Measurements from ENCODE around the gene SP8.

The SP8 gene

GRCh38 chr7:20793694-20794394 lies 7.2 kb upstream of the SP8 start:
- no peak for FAIRE-seq

DNA sequence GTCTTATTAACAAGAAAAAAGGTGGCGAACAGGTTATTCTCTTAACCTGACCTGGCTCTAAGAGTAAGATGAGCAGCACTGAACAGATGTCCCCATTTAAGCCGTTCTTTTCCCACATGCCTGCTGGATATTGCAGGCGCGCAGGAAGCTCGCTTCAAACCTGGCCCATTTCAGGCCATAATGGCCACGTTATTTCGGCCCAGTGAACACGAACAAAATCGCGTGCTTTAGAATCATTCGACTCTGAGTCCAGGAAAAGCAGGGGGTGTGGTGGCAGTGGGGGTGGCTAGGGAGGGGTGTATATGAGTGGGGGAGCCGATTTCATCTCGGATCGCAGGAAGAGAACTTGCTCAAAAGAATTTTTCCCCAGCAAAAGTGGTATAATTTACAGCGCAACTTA lies 6.6 kb upstream of the SP8 start:
- FAIRE-seq, result no peak

DNA sequence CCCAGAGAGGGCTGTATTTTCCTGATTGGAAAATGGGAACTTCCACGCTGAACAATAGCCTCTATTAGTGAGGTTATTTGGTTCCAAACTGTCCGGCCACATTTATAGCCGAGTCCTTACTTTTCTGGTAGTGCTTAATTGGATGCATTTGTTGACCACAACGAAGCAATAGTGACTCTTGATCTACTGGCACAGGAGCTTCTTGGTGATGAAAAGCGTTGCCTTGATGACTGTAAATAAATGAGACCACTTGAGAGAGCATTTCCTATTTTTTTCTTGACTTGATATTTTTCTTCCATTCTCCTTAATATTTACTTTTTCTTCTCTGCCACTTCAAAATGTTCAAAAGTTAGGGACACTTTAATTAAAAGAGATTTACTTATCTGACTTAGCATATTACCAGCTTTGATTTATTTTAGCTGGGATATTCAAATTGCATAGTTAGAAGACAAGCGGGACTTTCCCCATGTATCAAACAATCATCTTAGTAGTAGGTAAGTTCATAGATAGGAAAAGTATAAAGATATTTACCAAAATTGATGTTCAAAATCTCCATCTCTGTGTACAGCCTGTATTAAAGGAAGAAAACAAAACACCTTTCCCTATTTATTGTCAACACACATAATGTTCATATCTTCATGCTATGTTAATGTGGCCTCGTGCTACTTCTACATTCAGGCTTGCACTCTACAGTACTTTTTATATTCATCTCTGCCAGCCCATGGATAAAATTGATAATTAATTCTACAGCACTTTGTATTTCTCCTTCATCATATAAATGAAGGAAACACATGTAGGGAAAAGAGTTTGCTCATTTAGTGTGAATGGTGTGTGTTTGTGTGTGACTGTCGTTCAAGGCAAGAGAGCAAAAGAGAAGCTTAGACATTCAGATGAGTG lies 5.1 kb upstream of the SP8 start:
- no peak for FAIRE-seq

- FAIRE-seq, result no peak
These were observed 3.7 kb upstream of the SP8 start for GRCh38 chr7:20790375-20790774.

DNA sequence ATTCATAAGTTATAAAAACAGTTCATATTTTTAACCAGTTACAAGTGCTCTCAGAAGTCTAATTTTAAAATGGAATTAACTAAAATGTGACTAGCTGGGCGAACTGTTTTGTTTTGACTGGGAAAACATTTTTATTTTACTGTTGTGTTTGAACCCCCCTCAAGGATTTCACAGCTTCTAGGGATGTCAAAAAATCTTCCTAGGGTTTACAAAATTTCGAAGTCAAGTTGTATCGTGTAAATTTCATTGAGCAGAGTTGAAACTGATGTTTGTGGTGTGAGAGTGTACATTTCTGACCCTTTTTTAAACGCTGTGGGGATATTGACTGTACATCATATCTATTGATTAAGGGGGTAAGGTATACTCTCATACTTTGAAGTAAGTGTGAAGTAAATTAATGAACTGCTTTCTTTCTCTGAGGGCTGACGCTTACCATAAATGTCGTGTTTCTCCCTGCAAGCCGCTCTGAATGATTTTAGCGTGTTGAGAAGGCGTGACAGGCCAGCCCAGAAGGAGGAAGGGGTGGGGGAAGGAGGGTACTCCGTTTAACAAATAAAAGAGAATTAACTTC lies 1.8 kb upstream of the SP8 start:
- no peak for FAIRE-seq

GRCh38 chr7:20787660-20788419 lies 1.2 kb upstream of the SP8 start:
- no peak for FAIRE-seq

DNA sequence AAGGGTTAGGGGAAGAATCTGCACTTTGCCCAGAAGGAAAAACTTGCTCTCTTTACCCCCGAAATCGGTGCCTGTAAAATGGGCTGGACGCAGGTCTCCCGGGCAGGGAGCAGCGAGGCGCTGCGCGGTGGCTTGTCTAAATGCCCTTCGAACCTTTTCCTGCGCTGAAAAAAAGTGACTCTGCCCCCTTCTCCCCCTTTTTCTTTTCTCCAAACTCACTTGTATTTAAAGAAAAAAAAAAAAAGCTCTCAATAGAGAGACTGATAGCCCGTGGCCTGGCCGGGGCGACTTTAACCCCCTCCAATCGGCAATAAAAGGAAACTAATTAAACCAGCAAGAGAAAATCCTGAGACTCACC lies 286 bp downstream of the SP8 start:
- FAIRE-seq, result no peak

GRCh38 chr7:20786049-20786412 lies 655 bp downstream of the SP8 start:
- no peak for FAIRE-seq

DNA sequence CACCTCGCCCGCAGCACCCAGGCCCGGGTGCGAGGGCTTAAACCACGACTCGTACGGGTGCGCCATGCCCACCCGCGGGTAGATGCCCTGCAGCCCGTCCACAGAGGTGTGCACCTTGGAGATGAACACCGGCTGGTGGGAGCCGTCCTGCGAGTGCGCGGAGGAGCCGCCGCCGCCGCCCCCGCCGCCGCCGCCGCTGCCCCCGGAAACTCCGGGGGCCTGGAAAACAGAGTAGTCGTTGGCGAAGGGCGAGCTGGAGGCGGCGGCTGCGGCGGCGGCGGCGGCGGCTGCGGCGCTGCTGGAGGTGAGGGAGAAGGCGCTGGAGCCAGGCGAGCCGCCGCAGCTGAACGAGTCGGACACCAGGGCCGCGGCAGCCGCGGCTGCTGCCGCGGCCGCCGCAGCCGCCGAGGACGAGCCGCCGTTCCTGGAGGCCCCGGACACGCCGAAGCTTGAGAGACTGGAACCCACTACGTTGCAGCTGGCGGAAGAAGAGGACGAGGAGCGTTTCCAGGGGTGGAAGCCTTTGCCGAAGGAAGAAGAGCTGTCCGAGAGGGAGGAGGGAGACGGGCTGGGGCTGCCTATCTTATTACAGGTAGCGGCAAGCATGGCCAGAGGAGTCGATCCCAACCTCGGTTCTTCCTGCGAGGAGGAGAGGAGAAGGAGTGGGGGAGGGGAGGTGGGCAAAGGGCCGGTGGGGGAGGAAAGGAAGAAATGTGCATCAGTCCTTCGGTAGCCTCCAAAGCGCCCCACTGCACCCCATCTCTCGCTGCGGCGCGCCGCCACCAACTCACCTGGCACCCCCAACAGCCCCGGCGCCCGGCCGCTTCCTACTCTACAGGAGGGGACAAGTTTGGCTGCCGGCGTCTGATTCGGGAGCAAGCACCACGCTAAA lies 1.3 kb downstream of the SP8 start:
- FAIRE-seq, result no peak

DNA sequence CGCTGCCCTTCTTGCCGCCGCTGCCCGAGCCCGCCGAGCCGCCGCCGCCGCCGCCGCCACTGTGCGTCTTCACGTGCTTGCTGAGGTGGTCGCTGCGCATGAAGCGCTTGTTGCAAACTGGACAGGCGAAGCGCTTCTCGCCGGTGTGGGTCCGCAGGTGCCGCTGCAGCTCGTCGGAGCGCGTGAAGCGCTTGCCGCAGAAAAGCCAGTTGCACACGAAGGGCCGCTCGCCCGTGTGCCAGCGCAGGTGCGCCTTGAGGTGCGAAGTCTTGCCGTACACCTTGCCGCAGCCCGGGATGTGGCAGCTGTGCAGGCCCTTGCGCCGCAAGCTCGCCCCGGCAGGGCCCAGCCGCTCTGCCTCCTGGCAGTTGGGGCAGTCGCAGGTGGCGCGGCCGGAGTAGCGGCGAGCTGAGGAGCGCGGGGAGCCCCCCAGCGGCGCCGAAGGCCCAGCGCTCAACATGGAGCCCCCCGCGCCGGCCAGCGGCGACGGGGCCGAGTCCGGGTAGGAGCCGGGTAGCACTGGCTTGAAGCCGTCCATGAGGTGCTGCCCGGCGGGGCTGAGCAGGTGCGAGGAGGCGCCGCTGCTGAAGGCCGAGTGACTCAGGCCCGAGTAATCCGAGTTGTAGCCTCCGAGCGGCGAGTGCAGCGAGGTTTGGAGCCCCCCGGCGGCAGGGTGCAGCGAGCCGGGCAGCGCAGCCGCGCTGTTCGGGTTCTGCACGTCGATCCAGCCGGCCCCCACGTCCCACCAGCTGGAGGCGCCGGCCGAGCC lies 2.1 kb downstream of the SP8 start:
- FAIRE-seq, result no peak

DNA sequence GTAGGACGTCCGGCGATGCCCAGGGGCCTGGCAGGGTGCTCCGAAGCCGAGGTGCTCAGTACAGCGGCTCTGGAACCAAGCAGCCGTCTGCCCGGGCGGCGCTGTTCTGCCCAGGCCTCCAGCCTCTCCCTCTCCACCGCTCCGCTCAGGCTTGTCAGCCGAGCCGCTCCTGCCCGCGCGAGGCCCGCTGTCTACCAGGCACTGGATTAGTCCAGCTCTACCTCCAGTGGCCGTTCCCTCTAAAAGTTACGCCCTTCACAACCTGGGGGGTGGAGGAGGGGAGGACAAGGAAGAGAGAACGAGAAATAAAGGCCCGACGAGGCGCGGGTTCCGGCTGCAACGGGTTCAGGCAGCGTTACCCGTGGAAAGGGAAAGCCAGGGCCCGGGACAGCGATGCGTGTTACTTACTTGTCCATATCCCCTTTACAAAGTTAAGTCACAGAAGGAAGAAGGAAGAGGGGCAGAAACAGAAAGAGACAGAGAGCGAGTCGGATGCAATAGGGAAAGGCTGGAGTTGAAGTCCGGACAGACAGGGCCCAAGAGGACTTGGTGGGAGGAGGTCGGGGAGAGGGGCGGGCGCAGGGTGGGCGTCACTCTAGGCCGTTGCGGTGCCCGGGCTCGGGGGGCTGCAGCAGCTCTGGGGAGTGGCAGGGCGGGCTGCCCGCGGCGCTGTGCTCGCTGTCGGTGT lies 2.8 kb downstream of the SP8 start:
- FAIRE-seq, result no peak

DNA sequence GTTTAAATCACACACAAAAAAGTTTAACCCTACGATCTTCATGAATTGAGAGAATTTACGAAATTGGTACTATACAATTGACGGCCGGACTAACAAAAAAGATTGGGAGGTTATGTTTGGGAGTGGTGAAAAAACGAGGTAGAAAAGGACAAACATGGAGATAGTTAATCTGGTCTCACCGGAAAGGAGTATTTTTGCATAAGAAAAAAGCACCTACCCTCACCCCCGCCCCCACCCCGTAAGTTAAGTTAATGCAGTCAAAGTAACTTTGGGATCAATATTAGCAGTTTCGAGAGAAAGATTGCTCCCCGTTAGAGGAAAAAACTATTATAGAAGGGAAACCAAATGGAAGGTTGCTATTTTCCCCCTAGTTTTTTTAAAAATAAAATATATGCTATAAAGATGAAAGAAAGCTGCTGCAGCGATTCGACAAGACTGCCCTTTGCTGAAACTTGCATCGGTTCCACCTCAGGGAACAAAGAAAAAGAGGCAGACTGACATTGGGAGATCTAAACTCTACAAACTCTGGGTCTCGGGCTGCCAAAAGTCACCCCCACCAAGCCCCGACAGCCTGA lies 3.5 kb downstream of the SP8 start:
- FAIRE-seq, result no peak

GRCh38 chr7:20779041-20779440 lies 7.6 kb downstream of the SP8 start:
- FAIRE-seq, result no peak

DNA sequence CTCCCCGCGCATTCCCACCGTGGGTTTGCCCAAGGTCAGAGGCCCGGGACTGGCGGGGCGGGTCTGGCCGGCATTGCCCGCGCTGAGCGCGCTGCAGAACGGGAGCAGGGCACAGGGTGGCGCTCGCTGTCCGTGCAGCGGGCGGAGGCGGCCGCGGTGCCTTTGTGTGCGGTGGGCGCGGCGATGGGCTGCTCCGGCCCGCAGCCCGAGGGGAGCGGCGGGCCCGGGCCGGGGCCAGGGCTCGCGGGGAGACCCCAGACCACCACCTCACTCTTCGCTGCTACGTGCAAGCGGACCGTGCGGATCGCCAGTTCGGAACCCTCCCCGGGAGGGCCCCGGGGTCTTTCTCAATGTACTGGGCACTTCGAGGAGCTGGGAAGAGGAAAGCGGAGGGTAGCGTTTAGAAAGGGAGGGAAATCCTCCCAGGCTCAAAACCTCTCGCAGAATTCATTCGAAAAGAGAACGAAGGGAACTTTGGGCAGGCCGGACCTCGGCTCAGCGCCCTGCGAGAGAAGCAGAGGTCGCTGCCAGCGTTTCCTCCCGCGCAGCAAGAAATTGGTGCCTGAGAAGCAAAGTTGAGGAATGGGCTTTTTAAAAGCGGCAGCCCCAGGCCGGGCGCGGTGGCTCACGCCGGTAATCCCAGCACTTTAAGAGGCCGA lies 8.5 kb downstream of the SP8 start:
- no peak for FAIRE-seq

DNA sequence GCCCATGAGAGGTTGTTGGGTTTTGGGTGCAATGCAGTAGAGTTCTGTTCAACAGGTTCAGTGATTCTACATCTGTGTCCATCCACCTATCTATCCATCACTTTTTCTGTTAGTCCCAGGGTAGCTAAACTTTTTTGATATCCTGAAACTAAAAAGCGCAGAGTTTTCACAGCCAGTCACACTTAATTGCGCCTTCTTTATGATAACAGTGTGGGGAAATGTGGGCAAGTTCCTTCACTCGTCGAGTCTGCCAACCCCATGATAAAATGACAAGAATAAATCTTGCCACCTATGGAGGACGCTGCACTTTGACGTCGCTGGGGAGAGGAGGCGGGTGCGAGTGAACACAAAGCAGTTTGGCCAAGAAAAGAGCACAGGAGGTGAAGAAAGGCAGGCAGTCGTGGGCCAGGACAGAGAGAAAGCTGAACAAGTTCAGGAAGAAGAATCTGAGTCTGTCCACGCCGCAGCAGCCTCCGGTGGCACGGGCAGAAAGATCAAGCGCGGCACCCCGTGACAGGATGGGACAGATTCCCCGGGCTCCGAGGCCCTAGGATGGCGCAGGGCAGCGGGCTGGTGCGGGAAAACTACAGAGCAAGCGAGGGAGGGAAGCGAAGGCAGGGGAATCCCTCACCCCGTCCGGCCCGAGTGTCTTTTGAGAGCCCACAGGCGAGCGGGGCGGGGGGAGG lies 9.2 kb downstream of the SP8 start:
- FAIRE-seq, result no peak

DNA sequence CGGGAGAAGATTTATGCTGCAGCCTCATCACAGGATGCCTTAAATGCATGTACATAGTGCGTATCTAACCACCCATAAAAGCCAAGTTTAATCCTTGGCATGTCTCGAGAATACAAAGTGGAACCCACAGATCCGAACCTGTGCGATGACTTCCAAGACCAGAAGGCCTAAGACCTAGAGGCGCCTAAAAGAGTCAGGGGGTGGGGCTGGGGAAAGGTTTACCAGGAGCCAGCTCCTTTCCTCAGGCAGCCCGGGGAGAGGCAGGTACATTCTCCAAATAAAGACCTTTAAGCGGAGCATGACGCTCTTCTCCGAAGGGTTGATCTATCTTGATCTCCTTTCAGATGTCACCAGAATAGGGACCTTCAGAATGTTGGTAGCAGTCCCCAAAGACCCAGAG lies 9.7 kb downstream of the SP8 start:
- FAIRE-seq, result no peak

GRCh38 chr7:20776214-20776911 lies 10.3 kb downstream of the SP8 start:
- no peak for FAIRE-seq

DNA sequence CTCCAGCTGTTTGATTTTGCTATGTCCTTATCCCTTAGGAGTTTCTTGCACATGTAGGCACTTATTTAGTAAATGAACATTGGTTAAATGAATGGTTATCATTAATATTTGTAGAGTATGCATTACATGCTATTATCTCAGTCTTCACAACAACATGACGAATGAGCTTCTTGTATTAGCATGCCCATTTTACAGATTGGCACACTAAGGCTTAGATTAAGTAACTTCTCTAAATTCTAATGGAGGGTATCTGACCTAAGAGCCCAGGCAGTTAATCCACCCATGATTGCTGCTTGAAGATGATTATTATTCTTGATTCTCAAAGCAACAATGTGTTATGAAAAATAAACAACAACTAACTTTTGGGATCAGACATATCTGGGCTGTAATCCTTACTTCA lies 32.7 kb downstream of the SP8 start:
- no peak for FAIRE-seq

- no peak for FAIRE-seq
These were observed 36.8 kb downstream of the SP8 start for GRCh38 chr7:20749906-20750305.
